Measurements from ENCODE around the gene CCNK. TPM values are rescaled to one million over a fixed set of nuclear protein-coding genes. Genes with fewer than 3 reads are reported as not detected.

CCNK gene
- total and polyA plus RNA-seq, 11 donors: 9.1 to 35.3 (median 29.3) TPM

DNA sequence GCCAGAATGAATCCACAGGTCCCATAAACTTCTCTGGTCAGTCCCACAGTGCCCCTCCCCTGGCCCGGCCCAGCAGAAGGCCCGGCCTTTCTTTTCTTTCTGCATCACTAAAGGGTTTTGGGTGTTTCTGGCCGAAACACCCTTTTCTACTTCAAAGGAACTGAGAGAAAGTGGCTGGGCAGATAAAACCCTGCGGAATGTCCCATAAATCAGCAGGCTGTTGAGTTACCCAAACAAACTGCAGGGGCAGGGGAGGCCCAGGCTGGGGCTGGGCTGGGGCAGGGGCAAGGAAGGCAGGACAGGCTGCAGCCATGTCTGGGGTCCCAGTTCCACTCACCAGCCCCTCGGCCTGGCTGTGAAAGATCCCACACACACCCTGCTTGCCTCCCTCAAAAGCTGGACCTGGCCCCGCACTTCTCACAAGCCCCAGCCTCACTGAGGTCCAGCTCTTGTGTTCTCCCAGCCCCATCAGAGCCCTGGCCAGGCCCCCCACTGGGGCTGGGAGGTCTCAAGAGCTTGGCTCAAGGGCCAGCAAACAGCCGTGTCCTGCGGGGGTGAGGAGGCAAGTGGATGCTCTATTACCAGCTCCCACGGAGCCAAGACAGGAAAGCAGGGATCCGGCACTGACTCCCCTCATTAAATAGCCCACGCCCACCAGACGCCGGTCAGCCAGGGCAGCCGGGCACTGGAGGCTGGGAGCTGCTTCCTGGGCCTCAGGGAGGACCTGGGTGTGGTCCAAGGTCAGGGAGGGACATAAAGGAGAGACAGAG is 41.9 kb downstream of the CCNK start:
- WGBS, 4 donors: 61 to 71% (median 66%) methylated on average over 12 to 14 of the region's 14 CpGs
- peaks cover 6 to 66% (median 45%) of the 10 kb centered on the region in 12 donors for H3K4me1 ChIP-seq
- ATAC-seq: no peak
- TF ChIP-seq POLR2A (IDR thresholded peaks at IDR 0.05): no peak
- TF ChIP-seq, protein P1, sequence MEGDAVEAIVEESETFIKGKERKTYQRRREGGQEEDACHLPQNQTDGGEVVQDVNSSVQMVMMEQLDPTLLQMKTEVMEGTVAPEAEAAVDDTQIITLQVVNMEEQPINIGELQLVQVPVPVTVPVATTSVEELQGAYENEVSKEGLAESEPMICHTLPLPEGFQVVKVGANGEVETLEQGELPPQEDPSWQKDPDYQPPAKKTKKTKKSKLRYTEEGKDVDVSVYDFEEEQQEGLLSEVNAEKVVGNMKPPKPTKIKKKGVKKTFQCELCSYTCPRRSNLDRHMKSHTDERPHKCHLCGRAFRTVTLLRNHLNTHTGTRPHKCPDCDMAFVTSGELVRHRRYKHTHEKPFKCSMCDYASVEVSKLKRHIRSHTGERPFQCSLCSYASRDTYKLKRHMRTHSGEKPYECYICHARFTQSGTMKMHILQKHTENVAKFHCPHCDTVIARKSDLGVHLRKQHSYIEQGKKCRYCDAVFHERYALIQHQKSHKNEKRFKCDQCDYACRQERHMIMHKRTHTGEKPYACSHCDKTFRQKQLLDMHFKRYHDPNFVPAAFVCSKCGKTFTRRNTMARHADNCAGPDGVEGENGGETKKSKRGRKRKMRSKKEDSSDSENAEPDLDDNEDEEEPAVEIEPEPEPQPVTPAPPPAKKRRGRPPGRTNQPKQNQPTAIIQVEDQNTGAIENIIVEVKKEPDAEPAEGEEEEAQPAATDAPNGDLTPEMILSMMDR (IDR thresholded peaks at IDR 0.05): no peak
- H3K9me3 ChIP-seq: no peaks in the 10 kb centered on the region
- H3K27ac ChIP-seq: peak overlapping the region in 11 of 12 donors; percentile 1 to 84 (median 41)
- no peaks in the 10 kb centered on the region for H3K27me3 ChIP-seq
- no peak overlapping the region for H3K4me3 ChIP-seq
- H3K36me3 ChIP-seq: peaks cover 0 to 5% (median 0%) of the 10 kb centered on the region in 9 donors
- intact Hi-C loops (cut with DNase I): loop anchor here in 4 of 10 donors (2.0 to 10.0 kb wide), 3 partner anchors 84 to 362 kb away; no protein-coding TSS in a partner anchor
- peak in 3 of 5 donors; percentile 30 to 61 (median 53) for DNase-seq

DNA sequence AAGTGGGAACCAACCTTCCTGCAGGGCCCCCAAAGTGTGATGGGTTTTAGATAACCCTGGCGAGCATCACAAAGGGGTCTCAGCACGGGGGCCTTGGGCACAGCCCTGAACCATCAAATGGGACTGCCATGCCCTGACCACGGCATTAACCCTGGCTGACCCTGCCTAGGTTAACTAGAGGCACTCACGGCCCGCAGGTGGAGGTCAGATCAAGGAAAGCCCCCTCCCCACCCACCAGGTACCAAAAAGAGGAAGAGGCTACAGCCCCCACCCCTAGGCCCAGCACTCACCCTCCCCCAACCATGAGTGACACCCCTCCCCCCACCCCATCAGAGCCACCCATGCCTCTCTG is 42.5 kb downstream of the CCNK start:
- Histone ChIP-seq H3K9me3 (no peaks in the 10 kb centered on the region), H3K27me3 (no peaks in the 10 kb centered on the region), H3K4me1 (peaks cover 6 to 60% (median 40%) of the 10 kb centered on the region in 12 donors), H3K36me3 (peaks cover 0 to 5% (median 0%) of the 10 kb centered on the region in 9 donors), H3K4me3 (no peak overlapping the region), H3K27ac (peak overlapping the region in 9 of 12 donors; percentile 1 to 84 (median 50))
- DNase-seq (no peak), ATAC-seq (no peak)
- intact Hi-C loops (cut with DNase I): loop anchor here in 4 of 10 donors (2.0 to 10.0 kb wide), 4 partner anchors 79 to 361 kb away; no protein-coding TSS in a partner anchor
- TF ChIP-seq, protein P1 (IDR thresholded peaks at IDR 0.05): no peak
- TF ChIP-seq POLR2A (IDR thresholded peaks at IDR 0.05): no peak
- WGBS, 4 donors: 71 to 77% (median 74%) methylated on average over 3 to 5 of the region's 5 CpGs

DNA sequence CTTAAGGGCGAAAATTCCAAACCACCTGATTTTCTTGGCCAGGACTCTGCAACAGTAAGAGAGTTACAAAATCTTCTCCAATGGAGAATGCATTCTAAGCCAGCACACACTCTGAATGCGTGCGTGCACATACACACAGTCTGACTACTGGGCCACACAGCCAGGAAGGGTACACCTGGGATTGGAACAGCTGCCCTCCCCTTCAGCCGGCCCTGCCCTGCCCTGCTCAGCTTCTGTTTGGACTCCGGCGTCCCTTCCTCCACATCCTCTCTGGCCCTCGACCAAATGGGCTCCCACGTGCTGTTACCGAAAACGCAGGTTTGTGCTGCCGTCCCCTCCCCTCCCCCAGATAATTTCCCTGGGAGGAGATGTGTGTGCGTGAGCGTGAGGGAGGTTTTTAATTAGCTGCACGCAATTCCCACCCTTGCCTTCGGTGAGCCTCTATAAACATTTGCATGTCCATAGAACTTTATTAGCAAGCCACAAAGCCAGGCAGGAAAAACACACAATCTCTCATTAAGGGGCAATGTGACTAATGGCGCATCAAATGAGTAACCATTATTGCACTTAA is 43.0 kb downstream of the CCNK start:
- DNase-seq (peak in 3 of 5 donors; percentile 35 to 42 (median 41)), ATAC-seq (peak in 1 of 4 donors; percentile 31)
- H3K4me3 ChIP-seq: no peak overlapping the region
- no peaks in the 10 kb centered on the region for H3K9me3 ChIP-seq
- H3K27me3 ChIP-seq: no peaks in the 10 kb centered on the region
- H3K36me3 ChIP-seq: peaks cover 0 to 5% (median 0%) of the 10 kb centered on the region in 9 donors
- H3K4me1 ChIP-seq: peaks cover 6 to 59% (median 38%) of the 10 kb centered on the region in 12 donors
- TF ChIP-seq POLR2A (IDR thresholded peaks at IDR 0.05): no peak
- TF ChIP-seq, protein P1 (IDR thresholded peaks at IDR 0.05): no peak
- peak overlapping the region in 9 of 12 donors; percentile 26 to 84 (median 61) for H3K27ac ChIP-seq
- 60 to 77% (median 69%) methylated on average over 16 of the region's 16 CpGs for WGBS, 4 donors
- intact Hi-C loops (cut with DNase I): loop anchor here in 3 of 10 donors (2.0 to 10.0 kb wide), 3 partner anchors 79 to 361 kb away; no protein-coding TSS in a partner anchor
